Progenitor cell of endocrine pancreas (in vitro differentiated cells): Measurements from ENCODE around the gene P2RX6. TPM values are rescaled to one million over a fixed set of nuclear protein-coding genes. Genes with fewer than 3 reads are reported as not detected.

Source experiments
- DNase-seq: peaks from one replicate; pipeline ENCODE4 v3.0.0; 2021; ENCODE audit warnings: low spot score; ENCODE audit not compliant: unreplicated experiment
- H3K27ac Mint-ChIP-seq: 2 replicates; pipeline ENCODE4 v1.8.0; 2021; ENCODE audit warnings: mild to moderate bottlenecking, moderate library complexity, mixed read lengths
- H3K27me3 Mint-ChIP-seq: 2 replicates; pipeline ENCODE4 v1.8.0; 2021; ENCODE audit warnings: mixed read lengths
- H3K36me3 Mint-ChIP-seq: 2 replicates; pipeline ENCODE4 v1.8.0; 2022; ENCODE audit warnings: mixed read lengths; ENCODE audit not compliant: insufficient read depth
- H3K4me1 Mint-ChIP-seq: 2 replicates; pipeline ENCODE4 v1.8.0; 2021; ENCODE audit warnings: low read depth, mixed read lengths
- H3K4me3 Mint-ChIP-seq: 2 replicates; pipeline ENCODE4 v1.8.0; 2021; ENCODE audit warnings: low read depth, mild to moderate bottlenecking, moderate library complexity, mixed read lengths
- H3K9me3 Mint-ChIP-seq: 2 replicates; pipeline ENCODE4 v1.8.0; 2021; ENCODE audit warnings: low read depth, mixed read lengths
- CTCF ChIP-seq: fragments of 200-600 bp; sonication (generic); IDR thresholded peaks from one replicate; pipeline ENCODE4 v1.5.0; 2021; ENCODE audit warnings: antibody characterized with exemption, mild to moderate bottlenecking; ENCODE audit not compliant: unreplicated experiment
- long read RNA-seq: library from polyadenylated mRNA; unstranded; transcript quantifications from one replicate; pipeline ENCODE4 v2.0.0, GENCODE V29; 2020
- total RNA-seq: library from RNA; stranded (reverse); gene quantifications from 2 replicates; pipeline ENCODE4 v1.2.1, GENCODE V29; 2021

Gene P2RX6
- 0.36 and 0.57 TPM in 2 replicates for total RNA-seq
- long read RNA-seq, result 0 reads

GRCh38 chr22:21014726-21015465, at the start of gene P2RX6:
Gene P2RX6 (plus strand): TSS chr22:21015165. CDS start chr22:21015175, 10 bp downstream.
- peak within 1 kb of the TSS; percentile 72 for H3K4me3 Mint-ChIP-seq
- H3K9me3 Mint-ChIP-seq, result no peaks in the 10 kb centered on the region
- H3K27ac Mint-ChIP-seq, result peak within 1 kb of the TSS; percentile 95
- no peak for TF ChIP-seq CTCF
- no peaks in the 10 kb centered on the region for H3K36me3 Mint-ChIP-seq
- H3K27me3 Mint-ChIP-seq, result no peaks in the 10 kb centered on the region
- peaks cover 14% of the 10 kb centered on the region for H3K4me1 Mint-ChIP-seq
- DNase-seq, result no peak

GRCh38 chr22:20965888-20966855, 48.8 kb upstream of the P2RX6 start:
- peak overlapping the region; percentile 24 for H3K4me3 Mint-ChIP-seq
- TF ChIP-seq CTCF, result no peak
- no peaks in the 10 kb centered on the region for H3K9me3 Mint-ChIP-seq
- no peak overlapping the region for H3K27ac Mint-ChIP-seq
- no peak for DNase-seq
- H3K4me1 Mint-ChIP-seq, result peaks cover 8% of the 10 kb centered on the region
- peaks cover 29% of the 10 kb centered on the region for H3K27me3 Mint-ChIP-seq
- no peaks in the 10 kb centered on the region for H3K36me3 Mint-ChIP-seq

- Mint-ChIP-seq H3K27me3 (peaks cover 29% of the 10 kb centered on the region), H3K9me3 (no peaks in the 10 kb centered on the region), H3K36me3 (no peaks in the 10 kb centered on the region), H3K4me1 (peaks cover 8% of the 10 kb centered on the region), H3K4me3 (no peak within 1 kb of the TSS), H3K27ac (no peak within 1 kb of the TSS)
- DNase-seq, result no peak
- TF ChIP-seq CTCF, result no peak
These were observed 47.9 kb upstream of the P2RX6 start, which contains the start of gene AIFM3 for GRCh38 chr22:20966883-20967696. Gene AIFM3 (plus strand): TSS chr22:20967255. CDS start chr22:20967945, 690 bp downstream.

GRCh38 chr22:20967697-20968211, 47.2 kb upstream of the P2RX6 start:
- Mint-ChIP-seq H3K36me3 (no peaks in the 10 kb centered on the region), H3K27me3 (peaks cover 29% of the 10 kb centered on the region), H3K9me3 (no peaks in the 10 kb centered on the region), H3K4me3 (no peak overlapping the region), H3K27ac (no peak overlapping the region), H3K4me1 (peaks cover 8% of the 10 kb centered on the region)
- no peak for DNase-seq
- TF ChIP-seq CTCF, result no peak
